ENCODE data around the gene CORO6. TPM values are rescaled to one million over a fixed set of nuclear protein-coding genes. Genes with fewer than 3 reads are reported as not detected.

The CORO6 gene
- total and polyA plus RNA-seq, 2 of the 4 experiments (the other 2 are of a cell fraction) = 3.4 to 7.6 TPM

GRCh38 chr17:29655323-29655722 is 32.6 kb upstream of the CORO6 start:
- Histone ChIP-seq H3K18ac (ENCODE audit: low read depth, low read length) (no peak overlapping the region), H3K4me2 (ENCODE audit: low read depth, low read length) (no peak overlapping the region), H3K9me1 (ENCODE audit: insufficient read depth, low read length) (peaks cover 4% of the 10 kb centered on the region), H3K56ac (ENCODE audit: extremely low read depth, insufficient read depth, low read length) (no peak overlapping the region), H3K27ac (ENCODE audit: insufficient read depth, low read length) (no peak overlapping the region), H2AFZ (replicated peaks; ENCODE audit: low read length, poor library complexity) (no peak overlapping the region), H3K4ac (ENCODE audit: low read depth, low read length) (no peak overlapping the region), H3K4me3 (ENCODE audit: insufficient read depth, low read depth, low read length) (no peak overlapping the region), H3K9ac (ENCODE audit: low read depth, low read length) (no peak overlapping the region), H4K5ac (ENCODE audit: low read depth, low read length) (no peak overlapping the region), H3K27me3 (ENCODE audit: control insufficient read depth, insufficient read depth, low read length) (no peaks in the 10 kb centered on the region), H4K91ac (ENCODE audit: insufficient read depth, low read depth, low read length) (no peak overlapping the region), H4K20me1 (ENCODE audit: insufficient read depth, low read length) (no peaks in the 10 kb centered on the region), H2AK9ac (replicated peaks; ENCODE audit: low read depth, low read length, poor library complexity) (no peak overlapping the region), H3K14ac (replicated peaks; ENCODE audit: low read depth, low read length) (no peak overlapping the region), H3K79me1 (ENCODE audit: low read depth in 1 of 2, low read length in 2 of 2) (no peaks in the 10 kb centered on the region; a peak in 2 of 4 replicates), H3K36me3 (ENCODE audit: control insufficient read depth, insufficient read depth, low read length) (peaks cover 7% of the 10 kb centered on the region), H3K9me3 (ENCODE audit: control insufficient read depth, insufficient read depth, low read length) (no peaks in the 10 kb centered on the region), H2AK5ac (ENCODE audit: low read depth, low read length) (no peak overlapping the region), H2BK20ac (ENCODE audit: low read depth, low read length) (no peak overlapping the region), H4K8ac (ENCODE audit: low read depth in 2 of 2, low read length in 2 of 2) (no peak overlapping the region), H2BK120ac (ENCODE audit: low read depth, low read length) (no peak overlapping the region), H2BK15ac (ENCODE audit: low read depth, low read length) (no peak overlapping the region), H2BK5ac (ENCODE audit: low read depth, low read length, poor library complexity, severe bottlenecking) (no peak overlapping the region), H3K4me1 (ENCODE audit: control insufficient read depth, insufficient read depth, low read length) (peaks cover 4% of the 10 kb centered on the region; the same call in 1 of the 2 replicates), H3K23ac (ENCODE audit: low read depth, low read length) (no peak overlapping the region)
- dilution Hi-C loops (cut with HindIII; ENCODE audit: low sequenced_read_pairs, unreplicated experiment) = no loop called here
- BruUV-seq (replicated peaks) = no TSS peak
- intact Hi-C loops (cut with micrococcal nuclease) = no loop called here
- no CpG with 5 or more reads among the region's 6 CpGs for WGBS, 2 experiments (ENCODE audit: extremely low coverage in 2 of 2, insufficient read length in 1 of 2)
- ChIA-PET CTCF (interaction anchor here (2.0 kb wide), 1 partner anchor 16 kb away, joined by 8 read pairs; no protein-coding TSS in a partner anchor), POLR2A (ENCODE audit: unreplicated experiment) (no interaction called here)
- TF ChIP-seq RFX5 (IDR thresholded peaks at IDR 0.05; ENCODE audit: low read depth, low read length) = no peak
- in situ Hi-C loops (cut with MboI; ENCODE audit: low sequenced_read_pairs) = no loop called here
- no peak for ATAC-seq (ENCODE audit: low read depth)
- no peak for DNase-seq
